Measurements from ENCODE around the gene ASTL.
A peak's percentile ranks its signal among the peaks of the same experiment; 100 is the strongest.
"Not testable (repeated sequence)": the region's sequence is repeated elsewhere in the genome, so short reads cannot be mapped to it uniquely, and the experiment has no call there.

The ASTL gene

DNA sequence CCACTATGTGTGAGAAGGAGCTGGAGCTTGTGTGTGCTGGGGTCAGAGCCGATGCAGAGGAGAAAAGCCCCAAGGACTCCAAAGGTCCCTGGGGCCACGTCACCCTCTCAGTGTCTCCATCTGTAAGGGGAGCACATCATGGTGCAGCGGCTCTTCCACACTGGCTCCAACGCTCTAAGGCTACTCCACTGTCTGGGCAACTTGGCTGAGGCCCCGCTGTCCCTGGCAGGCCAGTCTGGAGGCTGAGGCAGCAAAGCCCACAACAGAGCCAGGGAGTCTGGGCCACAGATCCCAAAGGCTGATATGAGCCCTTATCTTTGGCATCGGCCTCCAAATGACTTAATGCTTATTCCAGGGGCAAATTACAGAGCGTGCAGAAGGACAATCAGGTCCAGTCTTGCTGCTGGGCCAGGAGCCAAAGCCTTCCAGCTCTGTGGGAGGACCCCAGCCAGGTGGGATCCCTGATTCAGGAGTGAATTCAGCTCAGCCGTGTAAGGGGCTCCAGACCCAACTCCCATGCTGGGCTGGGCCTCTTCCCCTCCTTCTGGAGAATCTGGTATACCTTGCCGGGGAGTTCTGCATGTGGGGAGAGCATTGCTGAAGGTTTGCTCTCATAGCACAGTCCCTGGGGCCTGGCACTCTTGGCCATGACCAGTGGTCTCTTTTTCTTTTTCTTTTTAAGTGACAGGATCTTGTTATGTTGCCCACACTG lies 8.7 kb upstream of the ASTL start:
- peak overlapping the region; percentile 21 for H3K27ac ChIP-seq
- DNase-seq (ENCODE audit: low read depth, low spot score) = no peak

DNA sequence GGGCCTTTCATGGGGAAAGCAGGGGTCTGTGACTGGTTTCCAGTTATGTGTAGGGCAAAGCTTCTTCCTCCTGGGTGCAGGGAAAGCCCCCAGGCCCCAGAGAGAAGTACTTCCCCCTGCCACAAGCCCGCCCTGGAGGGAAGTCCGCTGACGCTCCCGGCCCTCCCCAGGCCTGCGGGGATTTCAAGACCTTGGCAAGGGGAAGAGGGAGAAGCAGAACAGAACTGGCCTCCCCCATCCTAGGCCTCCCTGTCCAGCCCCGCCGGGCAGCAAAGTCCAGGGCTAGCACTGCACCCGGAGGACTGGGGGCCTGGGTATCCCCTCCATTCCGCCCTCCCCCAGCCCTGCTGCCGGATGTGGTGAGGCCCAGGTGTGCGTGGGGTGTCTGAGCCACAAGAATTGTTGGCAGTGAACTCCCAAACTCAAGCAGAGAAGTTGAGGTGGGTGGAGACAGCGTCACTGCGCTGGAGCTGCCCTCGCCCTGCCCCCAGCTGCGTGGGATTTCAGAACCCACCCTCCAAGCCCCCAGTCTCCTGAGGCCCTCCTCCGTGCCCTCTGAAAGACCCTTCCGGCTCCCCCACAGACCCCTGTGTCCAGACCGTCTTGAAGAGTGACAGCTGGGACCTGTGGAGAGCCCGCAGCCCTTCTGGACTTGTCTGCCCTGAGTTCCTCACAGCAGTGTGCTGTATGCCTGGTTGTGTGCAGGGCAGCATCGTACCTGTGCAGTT lies 8.0 kb upstream of the ASTL start:
- no peak for DNase-seq (ENCODE audit: low read depth, low spot score)
- peak overlapping the region; percentile 21 for H3K27ac ChIP-seq

DNA sequence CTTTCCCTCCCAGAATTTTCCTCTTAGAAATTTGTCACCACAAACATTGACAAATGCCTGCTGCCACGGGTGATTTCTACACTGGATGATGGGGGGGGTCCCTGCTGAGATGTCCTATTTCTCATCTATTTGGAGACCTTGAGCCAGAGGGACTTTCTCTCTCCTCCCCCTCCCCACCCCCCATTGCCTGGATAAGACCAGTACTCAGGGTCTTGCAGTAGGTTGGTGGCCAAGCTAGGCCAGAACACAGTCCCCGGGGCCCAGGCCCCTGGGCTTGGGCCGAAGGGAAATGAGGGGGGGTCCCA lies 7.5 kb upstream of the ASTL start:
- H3K27ac ChIP-seq = no peak overlapping the region
- DNase-seq (ENCODE audit: low read depth, low spot score) = no peak

DNA sequence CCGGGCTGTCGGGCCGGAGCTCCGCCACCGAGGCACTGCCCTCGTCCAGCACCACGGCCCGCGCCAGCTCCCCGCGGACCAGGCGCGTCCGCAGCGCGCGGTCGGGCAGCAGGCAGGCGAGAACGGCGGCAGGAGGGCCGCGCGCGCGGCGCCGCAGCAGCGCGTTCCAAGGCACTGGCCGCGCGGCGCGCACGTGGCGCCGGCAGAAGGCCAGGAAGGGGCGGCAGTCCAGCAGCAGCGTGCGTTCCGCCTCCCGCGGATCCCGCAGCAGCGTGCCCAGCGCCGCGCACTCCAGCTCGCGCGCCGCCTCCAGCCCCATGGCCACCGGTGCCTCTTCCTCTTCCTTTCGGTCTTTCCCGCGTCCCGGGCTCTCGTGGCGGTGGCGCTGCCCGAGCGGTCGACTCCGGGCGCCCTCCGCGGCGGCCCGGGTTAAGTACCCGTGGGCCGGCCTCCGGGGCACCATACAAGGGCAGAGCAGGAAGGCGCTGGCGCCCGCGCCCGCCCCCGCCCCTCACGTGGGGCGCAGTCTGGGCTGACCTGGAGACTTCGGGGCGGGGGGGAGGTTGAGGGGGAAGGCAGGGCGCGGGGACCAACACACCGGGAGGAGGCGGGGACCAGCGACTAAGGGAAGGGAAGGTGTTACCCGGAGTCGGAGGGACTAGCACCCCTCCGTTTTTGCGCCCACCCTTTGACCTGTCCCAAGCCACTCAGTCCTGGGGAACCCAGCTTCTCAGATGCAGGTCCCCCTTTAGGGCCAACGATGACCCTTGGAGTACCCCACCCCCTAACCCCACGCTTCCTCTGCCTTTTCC lies 6.9 kb upstream of the ASTL start, which contains the start of gene DUSP2:
Gene DUSP2, minus strand, starts transcription at position 405 of the 812 bp plus-strand sequence. Its CDS starts 86 bp downstream, at position 319.
- peak within 1 kb of the TSS; percentile 21 for H3K27ac ChIP-seq

DNA sequence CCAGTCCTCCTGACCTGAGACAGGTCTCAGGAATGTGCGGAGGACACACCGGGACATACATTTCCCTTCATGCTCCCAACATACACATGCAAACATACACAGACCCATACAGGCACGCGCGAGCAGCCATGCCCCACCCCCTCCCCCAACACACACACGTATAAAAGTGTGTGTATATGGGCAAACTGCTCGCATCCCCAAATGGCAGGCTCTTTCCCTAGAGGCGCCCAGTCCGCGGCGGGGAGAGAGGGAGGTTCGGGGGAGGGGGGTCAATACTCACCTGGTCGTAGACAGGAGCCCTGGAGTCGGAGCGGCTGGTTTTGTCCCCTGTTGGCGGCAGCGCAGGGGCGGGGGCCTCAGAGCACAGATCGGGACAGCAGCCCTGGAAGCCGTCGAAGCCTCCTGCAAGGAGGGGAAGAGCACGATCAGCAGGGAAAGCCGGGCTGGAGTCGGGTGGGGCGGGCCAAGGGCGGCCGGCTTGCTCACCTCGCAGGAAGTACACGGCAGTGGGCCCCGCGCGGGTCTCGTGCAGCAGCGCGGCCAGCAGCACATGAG lies 6.3 kb upstream of the ASTL start:
- no peak for DNase-seq (ENCODE audit: low read depth, low spot score)
- H3K27ac ChIP-seq = no peak overlapping the region

More for the DNA sequence above, 6.9 kb upstream of the ASTL start, which contains the start of gene DUSP2:
- DNase-seq (ENCODE audit: low read depth, low spot score) = no peak

DNA sequence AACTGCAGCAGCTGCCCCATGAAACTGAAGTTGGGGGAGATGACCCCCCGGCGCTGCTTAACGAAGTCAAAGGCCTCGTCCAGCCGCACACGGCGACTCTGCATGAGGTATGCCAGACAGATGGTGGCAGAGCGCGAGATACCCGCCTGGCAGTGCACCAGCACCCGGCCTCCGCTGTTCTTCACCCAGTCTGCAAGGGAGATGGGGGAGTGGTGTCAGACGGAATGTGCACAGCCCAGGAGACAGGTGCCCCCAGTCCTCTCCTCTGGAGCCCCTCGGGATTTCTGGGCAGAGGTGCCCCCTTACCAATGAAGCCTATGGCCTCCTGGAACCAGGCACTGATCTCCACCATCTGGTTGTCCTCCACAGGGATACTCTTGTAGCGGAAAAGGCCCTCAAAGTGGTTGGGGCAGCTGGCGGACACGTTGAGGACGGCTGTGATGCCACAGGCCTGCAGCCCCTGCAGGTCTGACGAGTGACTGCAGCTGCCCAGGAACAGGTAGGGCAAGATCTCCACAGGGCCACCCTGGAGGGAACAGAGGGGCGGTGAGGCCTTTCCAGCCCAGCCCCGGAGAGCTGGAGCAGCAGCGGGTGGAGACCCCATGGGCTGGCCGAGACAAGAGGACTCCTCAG lies 5.7 kb upstream of the ASTL start:
- no peak overlapping the region for H3K27ac ChIP-seq

DNA sequence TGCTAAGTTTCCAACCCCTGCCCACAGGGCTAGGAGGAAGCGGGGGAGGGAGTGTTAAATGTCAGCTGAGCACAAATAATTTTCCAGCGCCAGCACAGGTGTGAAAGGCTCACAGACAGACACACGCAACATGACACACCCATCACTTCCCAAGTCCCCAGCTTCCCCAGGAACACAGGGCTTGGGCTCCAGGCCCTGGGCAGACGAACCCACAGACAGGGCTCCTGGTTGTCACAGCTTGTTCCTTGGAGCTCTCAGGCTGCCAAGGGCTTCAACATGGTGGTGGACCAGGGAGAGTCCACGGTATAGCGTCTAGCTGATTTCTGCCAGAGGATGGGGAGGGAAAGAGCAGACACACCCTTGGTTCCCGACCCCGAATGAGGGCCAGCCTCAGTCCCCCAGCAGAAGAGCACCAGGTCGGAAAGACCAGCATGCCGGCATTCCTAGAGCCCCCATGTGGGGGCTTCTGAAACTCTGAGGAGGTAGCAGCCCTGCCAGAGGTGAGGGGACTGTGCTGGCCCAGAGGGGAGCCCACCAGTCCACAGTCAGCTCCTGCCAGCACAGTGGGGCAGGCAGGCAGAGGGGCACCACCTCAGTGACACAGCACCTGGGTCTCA lies 5.0 kb upstream of the ASTL start:
- no peak overlapping the region for H3K27ac ChIP-seq
- no peak for DNase-seq (ENCODE audit: low read depth, low spot score)

More for the DNA sequence above, 5.7 kb upstream of the ASTL start:
- DNase-seq (ENCODE audit: low read depth, low spot score) = no peak

DNA sequence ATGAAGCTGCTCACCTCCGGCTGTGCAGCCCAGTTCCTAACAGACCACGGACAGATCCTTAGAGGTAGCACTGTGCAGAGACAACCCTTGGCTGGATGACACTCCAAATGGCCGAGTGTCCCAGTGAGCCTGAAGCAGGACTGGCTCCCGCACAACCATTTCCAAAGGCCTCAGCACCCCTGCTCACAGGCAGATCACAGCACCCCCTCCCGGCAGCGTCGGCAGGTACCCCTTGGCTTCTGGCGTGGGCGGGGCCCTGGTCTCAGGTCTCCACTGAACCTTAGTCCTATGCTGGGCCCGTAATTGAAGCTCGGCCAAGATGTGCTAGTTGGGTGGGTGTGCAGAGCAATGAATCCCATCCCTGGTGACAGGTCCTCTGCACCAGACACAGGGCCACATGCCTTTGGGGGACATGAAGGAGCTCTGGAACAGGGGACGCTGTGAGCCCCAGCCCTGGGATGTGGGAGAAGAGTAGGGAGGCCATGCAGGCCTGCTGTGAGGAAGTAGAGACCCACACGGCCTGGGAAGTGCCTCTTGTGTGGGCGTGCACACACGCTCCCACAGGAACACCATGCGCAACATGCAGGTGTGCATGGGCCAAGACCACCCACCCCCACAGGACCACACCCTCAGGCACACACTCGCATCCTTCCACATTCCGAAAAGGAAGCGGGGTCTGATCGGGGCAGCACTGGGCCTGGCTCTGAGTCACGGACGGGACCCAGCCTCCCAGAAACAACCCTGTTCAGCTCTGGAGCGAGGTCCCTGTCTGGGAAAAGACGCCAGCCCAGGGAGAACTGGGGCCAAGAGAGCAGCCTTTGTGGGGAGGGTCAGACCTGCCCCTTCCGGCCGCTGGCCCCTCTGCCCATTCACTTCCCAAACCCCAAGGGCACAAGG lies 4.2 kb upstream of the ASTL start:
- no peak overlapping the region for H3K27ac ChIP-seq
- no peak for DNase-seq (ENCODE audit: low read depth, low spot score)

DNA sequence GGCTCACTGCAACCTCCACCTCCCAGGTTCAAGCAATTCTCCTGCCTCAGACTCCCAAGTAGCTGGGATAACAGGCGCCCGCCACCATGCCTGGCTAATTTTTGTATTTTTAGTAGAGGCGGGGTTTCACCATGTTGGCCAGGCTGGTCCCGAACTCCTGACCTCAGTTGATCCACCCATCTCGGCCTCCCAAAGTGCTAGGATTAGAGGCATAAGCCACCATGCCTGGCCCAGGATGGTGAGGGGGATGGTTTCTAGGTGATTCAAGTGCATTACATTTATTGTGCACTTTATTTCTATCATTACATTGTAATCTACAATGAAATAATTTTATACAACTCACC lies 3.3 kb upstream of the ASTL start:
- not testable (repeated sequence) for H3K27ac ChIP-seq; DNase-seq (ENCODE audit: low read depth, low spot score)

DNA sequence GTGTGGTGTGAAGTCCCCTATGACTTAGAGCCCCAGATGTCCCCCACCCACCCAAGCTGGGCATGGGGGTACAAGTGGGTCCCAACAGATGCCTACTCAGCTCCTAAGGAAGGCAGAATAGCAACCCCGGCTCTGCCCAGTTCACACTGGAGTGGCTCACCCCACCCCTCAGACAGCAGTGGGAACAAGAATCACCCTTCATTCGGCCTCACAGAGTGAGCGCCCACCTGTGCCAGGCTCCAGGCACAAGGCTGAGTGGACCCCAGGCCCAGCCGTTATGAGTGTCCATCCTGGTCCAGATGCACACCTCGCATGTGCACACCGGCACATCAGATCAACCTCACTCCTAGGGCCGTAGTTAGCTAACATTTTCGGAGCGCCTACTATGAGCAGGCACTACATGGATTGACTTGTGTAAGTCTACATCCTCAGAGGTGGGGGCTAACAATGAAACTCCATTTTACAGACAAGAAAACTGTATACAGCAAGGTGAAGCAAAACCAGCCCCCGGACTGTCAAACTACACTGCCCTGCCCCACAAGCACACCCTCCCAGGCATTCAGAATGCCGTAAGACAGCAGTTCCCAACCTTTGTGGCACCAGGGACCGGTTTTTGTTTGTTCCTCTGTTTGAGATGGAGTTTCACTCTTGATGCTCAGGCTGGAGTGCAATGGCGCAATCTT lies 2.8 kb upstream of the ASTL start:
- no peak for DNase-seq (ENCODE audit: low read depth, low spot score)
- H3K27ac ChIP-seq = no peak overlapping the region

DNA sequence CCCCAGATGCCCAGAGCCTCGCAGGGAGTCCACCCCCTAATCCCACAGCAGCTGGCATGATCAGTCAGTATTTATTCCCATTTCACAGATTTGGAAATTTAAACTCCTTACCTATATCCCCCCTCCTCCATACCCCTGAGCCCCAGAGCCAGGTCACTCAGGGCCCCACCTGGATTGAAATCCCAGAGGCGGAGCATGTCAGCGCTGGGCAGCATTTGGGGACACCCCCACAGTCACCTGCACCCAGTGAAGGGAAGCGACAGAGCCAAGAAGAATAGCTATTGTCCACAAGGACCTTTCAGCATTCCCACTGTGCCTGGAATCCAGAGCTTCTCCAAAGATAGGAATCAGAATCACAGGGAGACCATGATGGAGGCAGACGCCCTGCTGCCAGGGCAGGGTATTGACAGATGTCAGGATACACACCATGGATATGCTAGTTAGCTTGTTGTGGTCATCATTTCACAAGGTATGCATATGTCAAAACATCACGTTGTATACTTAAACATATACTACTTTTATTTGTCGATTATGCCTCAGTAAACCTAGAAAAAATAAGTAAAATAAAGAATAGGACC lies 968 bp upstream of the ASTL start:
- H3K27ac ChIP-seq = no peak overlapping the region
- DNase-seq (ENCODE audit: low read depth, low spot score) = no peak

DNA sequence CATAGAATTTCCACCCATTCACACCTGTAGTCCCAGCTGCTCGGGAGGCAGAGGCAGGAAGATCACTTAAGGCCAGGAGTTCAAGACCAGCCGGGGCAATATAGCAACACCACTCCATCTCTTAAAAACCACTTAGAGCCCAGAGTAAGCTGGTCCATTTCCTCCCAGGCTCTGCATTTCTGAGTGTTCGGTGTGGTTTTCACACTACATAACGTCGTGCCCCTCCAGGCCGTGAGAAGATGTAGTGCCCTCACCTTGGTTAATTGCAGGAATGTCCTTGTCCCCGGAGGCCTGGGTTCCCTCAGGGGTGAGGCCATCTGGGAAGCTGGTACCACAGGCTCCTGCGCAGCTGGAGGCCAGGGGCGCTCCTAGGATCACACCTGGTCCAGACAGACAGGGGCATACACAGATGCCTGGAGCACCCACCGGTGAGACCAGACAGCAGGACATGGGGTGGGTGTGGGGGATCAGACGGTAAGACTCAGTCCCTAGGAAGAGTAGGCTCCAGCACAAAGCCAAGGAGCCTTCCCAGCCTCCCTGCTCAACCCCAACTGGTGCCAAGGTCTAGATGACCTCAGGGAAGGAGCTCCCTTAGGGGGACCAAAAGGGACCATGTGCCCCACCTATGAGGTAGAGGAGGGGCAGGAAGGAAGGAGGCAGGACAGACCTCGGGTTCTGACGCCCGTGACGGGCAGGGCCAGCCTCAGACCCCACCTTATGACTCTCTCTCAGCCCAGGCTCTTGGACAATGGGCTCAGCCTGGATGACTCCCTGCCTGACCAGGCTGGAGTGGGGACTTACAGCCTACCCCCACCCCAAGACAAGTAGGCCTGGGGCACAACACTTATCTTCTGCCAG lies 752 bp downstream of the ASTL start:
- DNase-seq (ENCODE audit: low read depth, low spot score) = no peak
- H3K27ac ChIP-seq = no peak overlapping the region

DNA sequence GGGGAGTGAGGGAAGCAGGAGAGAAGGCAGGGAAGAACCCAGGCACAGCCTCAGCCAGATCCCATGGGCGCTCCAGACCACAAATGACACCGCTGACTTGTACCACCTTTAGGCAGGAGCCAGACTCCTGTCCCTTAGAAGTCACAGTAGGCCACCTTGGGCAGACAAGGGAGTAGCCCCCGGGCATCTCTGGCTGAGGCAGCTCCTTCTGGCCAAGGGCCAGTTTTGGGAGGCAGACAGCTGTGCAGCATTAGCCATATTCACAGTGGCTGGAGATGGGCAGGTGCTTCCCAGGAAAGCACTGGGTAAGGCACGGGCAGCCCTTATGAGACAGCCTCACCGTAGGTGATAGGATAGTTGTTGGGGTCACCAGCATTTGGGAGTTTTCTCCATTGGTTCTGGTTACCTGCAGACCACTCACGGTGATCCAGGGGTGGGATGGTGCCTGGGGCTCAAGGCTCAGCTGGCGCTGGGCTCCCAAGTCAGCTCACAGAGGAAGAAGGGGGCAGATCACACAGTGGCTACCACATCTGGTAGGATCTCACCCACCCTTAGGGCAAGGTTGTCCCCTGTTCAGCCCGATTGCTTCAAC lies 2.1 kb downstream of the ASTL start:
- DNase-seq (ENCODE audit: low read depth, low spot score) = no peak
- no peak overlapping the region for H3K27ac ChIP-seq

DNA sequence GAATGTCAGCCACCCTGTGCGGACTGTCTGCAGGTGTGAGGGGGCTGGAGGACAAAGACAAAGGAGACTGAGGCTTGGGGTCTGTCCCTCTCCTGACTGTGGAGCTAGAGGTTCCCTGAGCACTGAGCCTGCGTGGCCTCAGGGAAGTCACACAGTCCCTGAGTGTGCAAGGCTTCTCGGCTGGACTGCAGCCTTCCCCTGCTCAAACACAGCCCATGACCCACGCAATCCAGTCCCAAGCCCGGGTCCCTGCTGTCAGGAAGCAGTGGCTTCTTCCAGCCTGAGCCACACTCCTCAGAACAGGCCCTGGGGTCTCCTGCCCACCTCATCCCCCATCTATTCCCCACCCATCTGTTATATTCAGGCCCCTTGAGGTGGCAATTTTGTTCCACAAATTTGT lies 2.7 kb downstream of the ASTL start:
- H3K27ac ChIP-seq = no peak overlapping the region
- no peak for DNase-seq (ENCODE audit: low read depth, low spot score)

DNA sequence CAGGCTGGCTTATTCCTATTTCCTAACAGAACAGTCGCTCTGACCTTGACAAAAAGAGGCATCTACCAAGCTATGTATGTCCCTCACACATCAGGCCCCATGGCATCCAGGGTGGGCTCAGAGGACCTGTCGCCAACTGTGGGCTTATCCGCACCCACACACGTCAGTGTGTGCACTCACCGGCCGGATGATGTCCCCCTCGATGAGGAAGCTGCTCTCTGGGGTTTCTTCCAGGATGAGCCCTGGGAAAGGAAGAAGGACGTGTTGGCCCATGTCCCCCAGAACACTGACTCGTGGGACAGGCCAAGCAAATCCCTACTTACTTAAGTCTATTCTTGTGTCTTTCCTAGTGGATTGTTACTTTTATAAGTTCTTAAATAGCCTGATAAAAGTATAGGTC lies 3.1 kb downstream of the ASTL start:
- DNase-seq (ENCODE audit: low read depth, low spot score) = no peak

DNA sequence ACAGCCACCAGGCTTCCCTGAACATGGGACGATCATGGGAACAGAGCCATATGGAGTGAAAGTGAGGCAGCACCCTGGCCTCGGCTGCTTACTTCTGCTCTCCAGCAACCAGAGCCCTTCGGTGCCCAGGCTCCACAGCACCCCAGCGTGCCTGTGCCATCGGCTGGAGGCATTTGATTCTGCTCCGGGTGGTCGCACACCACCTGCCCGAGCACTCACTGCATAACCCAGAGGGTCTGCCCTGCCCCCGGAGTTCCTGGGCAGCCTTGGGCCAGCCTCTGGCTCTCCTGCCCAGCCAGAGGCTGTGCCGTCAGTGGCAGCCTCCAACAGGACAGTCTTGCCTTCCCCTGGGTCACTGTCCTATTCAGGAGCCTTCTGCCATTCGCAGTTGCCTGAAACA lies 3.9 kb downstream of the ASTL start:
- no peak overlapping the region for H3K27ac ChIP-seq
- DNase-seq (ENCODE audit: low read depth, low spot score) = no peak

More for the DNA sequence above, 3.1 kb downstream of the ASTL start:
- no peak overlapping the region for H3K27ac ChIP-seq

All from epithelial cell of prostate (primary cell).